Upper lobe of left lung (tissue), 6 donors: ENCODE measurements around the gene SLC32A1. TPM values are rescaled to one million over a fixed set of nuclear protein-coding genes. Genes with fewer than 3 reads are reported as not detected.
A peak's percentile ranks its signal among the peaks of the same experiment; 100 is the strongest.

ENCODE experiments used
- ATAC-seq, 2 donors: fragments of 200-7000 bp; cut with Tn5 transposase; one replicate each; pipeline ENCODE4 v1.9.1; 2022; ENCODE audit warnings: mild to moderate bottlenecking in 2 of 2, moderate library complexity in 2 of 2; ENCODE audit not compliant: low FRiP score in 2 of 2
- DNase-seq, 2 donors: peaks; one replicate each; pipeline ENCODE4 v3.0.0-alpha.2; 2019 to 2020
- H3K27ac ChIP-seq, 4 donors: fragments of 200-600 bp; sonication (generic); one replicate each; pipeline ENCODE4 v1.5.1; 2016 to 2019
- H3K27me3 ChIP-seq, 4 donors: fragments of 200-600 bp; sonication (generic); one replicate each; pipeline ENCODE4 v1.5.1; 2017 to 2019
- H3K36me3 ChIP-seq, 4 donors: fragments of 200-600 bp; sonication (generic); one replicate each; pipeline ENCODE4 v1.5.1; 2016 to 2019
- H3K4me1 ChIP-seq, 4 donors: fragments of 200-600 bp; sonication (generic); one replicate each; pipeline ENCODE4 v1.5.1; 2018 to 2019
- H3K4me3 ChIP-seq, 4 donors: fragments of 200-600 bp; sonication (generic); one replicate each; pipeline ENCODE4 v1.5.1; 2017 to 2019; ENCODE audit warnings: mild to moderate bottlenecking in 2 of 4, moderate library complexity in 1 of 4
- H3K9me3 ChIP-seq, 4 donors: fragments of 200-600 bp; sonication (generic); one replicate each; pipeline ENCODE4 v1.5.1; 2018 to 2019
- CTCF ChIP-seq, 6 experiments: fragments of 450-650 bp in 4 of 6; fragments of 200-600 bp in 2 of 6; sonication (generic) in 2 of 6; IDR thresholded peaks; one replicate each; pipeline ENCODE4 v1.5.1; 2016 to 2019; ENCODE audit warnings: antibody characterized with exemption in 6 of 6
- EP300 ChIP-seq, 4 donors: sonication (generic); formaldehyde crosslinking; IDR thresholded peaks; one replicate each; pipeline ENCODE4 v1.5.1; 2017; ENCODE audit warnings: antibody characterized with exemption in 4 of 4, control low read depth in 2 of 4
- POLR2A ChIP-seq, 4 donors: fragments of 450-650 bp; IDR thresholded peaks; one replicate each; pipeline ENCODE4 v1.5.1; 2016 to 2017; ENCODE audit warnings: antibody characterized with exemption in 4 of 4, mild to moderate bottlenecking in 2 of 4
- POLR2AphosphoS5 ChIP-seq, 2 donors: sonication (generic); formaldehyde crosslinking; IDR thresholded peaks; one replicate each; pipeline ENCODE4 v1.5.1; 2017; ENCODE audit warnings: antibody characterized with exemption in 2 of 2
- WGBS, 2 donors: methylation state at CpG; one replicate each; pipeline ENCODE4 v1.1.5; 2017 to 2018; 5-methylcytosine and 5-hydroxymethylcytosine counted together
- total RNA-seq, 6 donors: library from RNA; depleted of rRNA in 4 of 6; stranded (reverse); fragments of >200 nt in 4 of 6; gene quantifications; one replicate each; pipeline versions ENCODE4 v1.1.0 to v1.2.1, GENCODE V29; 2016 to 2021
- donor health status: DM: no; HTN: no; CAD: no; lungs with moderate emphysema.
- donor health status: DM: no; HTN: yes; CAD: no; lungs with severe emphysema.

SLC32A1 gene
- total RNA-seq, 6 donors from 2014 or later = not detected

- 96 to 97% methylated on average over 3 of the region's 3 CpGs for WGBS, 2 donors
- no peak overlapping the region for H3K4me3 ChIP-seq
- TF ChIP-seq POLR2A (IDR thresholded peaks at IDR 0.05) = no peak
- no peak for TF ChIP-seq POLR2AphosphoS5 (IDR thresholded peaks at IDR 0.05)
- no peak for TF ChIP-seq CTCF (IDR thresholded peaks at IDR 0.05)
- no peak for TF ChIP-seq EP300 (IDR thresholded peaks at IDR 0.05)
- H3K27ac ChIP-seq = no peak overlapping the region
- ATAC-seq = no peak
- H3K4me1 ChIP-seq = no peaks in the 10 kb centered on the region
- DNase-seq = no peak
- H3K27me3 ChIP-seq = no peaks in the 10 kb centered on the region
- peaks cover 15 to 94% (median 73%) of the 10 kb centered on the region in 4 donors for H3K36me3 ChIP-seq
- H3K9me3 ChIP-seq = no peaks in the 10 kb centered on the region
These were observed 46.3 kb downstream of the SLC32A1 start for GRCh38 chr20:38770546-38770945.

DNA sequence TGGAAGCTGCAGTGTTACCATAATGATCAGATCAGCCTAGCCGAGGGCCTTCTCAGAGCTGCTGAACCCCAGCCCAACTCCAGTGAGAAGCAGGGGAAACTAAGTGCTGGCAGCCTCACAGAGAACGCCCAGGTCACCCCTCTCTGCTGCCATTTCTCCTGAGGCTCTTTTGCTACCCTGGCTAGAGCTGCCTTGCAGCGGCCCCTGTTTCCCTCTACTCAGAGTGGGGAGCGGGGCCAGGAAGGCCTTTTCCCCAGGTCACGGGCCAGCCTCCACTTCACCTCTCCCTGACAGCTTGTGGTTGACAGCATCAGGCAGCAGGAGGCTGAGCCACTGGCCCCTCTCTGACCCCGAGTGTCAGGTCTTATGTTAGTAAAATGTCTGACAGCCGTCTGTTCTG, 46.7 kb downstream of the SLC32A1 start:
- Histone ChIP-seq H3K27ac (no peak overlapping the region), H3K4me3 (no peak overlapping the region), H3K27me3 (no peaks in the 10 kb centered on the region), H3K9me3 (no peaks in the 10 kb centered on the region), H3K36me3 (peaks cover 15 to 90% (median 69%) of the 10 kb centered on the region in 4 donors), H3K4me1 (no peaks in the 10 kb centered on the region)
- DNase-seq (no peak), ATAC-seq (peak in 1 of 2 donors; percentile 61)
- 80 to 84% methylated on average over 1 to 7 of the region's 7 CpGs for WGBS, 2 donors
- TF ChIP-seq POLR2AphosphoS5 (IDR thresholded peaks at IDR 0.05) (no peak), EP300 (IDR thresholded peaks at IDR 0.05) (no peak), CTCF (IDR thresholded peaks at IDR 0.05) (no peak), POLR2A (IDR thresholded peaks at IDR 0.05) (no peak)

DNA sequence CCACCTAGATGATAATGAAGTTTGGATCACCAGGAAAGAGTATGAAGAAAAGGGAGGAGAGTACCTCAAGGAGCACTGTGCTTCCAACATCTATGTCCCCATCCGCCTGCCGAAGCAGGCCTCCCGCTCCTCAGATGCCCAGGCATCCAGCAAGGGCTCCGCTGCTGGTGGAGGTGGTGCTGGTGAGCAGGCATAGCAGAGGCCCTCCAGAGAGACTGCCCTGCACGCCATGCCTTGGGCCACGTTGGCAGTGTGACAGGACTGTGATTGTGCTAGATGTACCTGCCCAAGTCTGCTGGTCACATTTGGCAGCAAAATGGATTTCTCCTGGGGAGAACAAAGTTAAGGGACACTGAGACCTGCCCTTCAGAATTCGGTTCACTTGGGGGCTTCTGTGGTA, 47.3 kb downstream of the SLC32A1 start:
- no peaks in the 10 kb centered on the region for H3K27me3 ChIP-seq
- 91 to 95% methylated on average over 6 to 7 of the region's 7 CpGs for WGBS, 2 donors
- H3K9me3 ChIP-seq = no peaks in the 10 kb centered on the region
- ATAC-seq (no peak), DNase-seq (no peak)
- H3K27ac ChIP-seq = no peak overlapping the region
- H3K4me3 ChIP-seq = no peak overlapping the region
- no peak for TF ChIP-seq EP300 (IDR thresholded peaks at IDR 0.05)
- no peak for TF ChIP-seq POLR2A (IDR thresholded peaks at IDR 0.05)
- TF ChIP-seq CTCF (IDR thresholded peaks at IDR 0.05) = no peak
- TF ChIP-seq POLR2AphosphoS5 (IDR thresholded peaks at IDR 0.05) = no peak
- peaks cover 15 to 84% (median 65%) of the 10 kb centered on the region in 4 donors for H3K36me3 ChIP-seq
- H3K4me1 ChIP-seq = no peaks in the 10 kb centered on the region

DNA sequence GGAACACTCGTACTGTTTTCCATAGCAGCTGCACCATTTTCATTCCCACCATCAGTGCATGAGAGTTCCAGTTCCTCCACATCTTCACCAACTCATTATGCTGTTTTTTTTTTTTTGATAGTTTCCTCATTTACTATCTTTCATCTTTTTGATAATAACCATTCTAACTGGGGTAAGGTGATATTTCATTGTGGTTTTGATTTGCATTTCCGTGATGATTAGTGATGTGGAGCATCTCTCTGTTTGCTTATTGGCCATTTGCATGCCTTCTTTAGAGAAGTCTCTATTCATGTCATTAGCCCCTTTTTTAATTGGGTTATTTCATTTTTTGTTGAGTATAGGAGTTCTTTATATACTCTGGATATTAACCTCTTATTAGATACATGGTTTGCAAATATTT, 49.9 kb downstream of the SLC32A1 start:
- ATAC-seq = no peak
- TF ChIP-seq EP300 (IDR thresholded peaks at IDR 0.05) = no peak
- TF ChIP-seq POLR2AphosphoS5 (IDR thresholded peaks at IDR 0.05) = no peak
- no peak for TF ChIP-seq CTCF (IDR thresholded peaks at IDR 0.05)
- Histone ChIP-seq H3K36me3 (peaks cover 15 to 58% (median 45%) of the 10 kb centered on the region in 4 donors), H3K27me3 (no peaks in the 10 kb centered on the region), H3K4me3 (no peak overlapping the region), H3K4me1 (no peaks in the 10 kb centered on the region), H3K27ac (no peak overlapping the region), H3K9me3 (no peaks in the 10 kb centered on the region)
- no peak for DNase-seq
- WGBS, 2 donors = 61 to 97% methylated on average over 2 of the region's 2 CpGs

GRCh38 chr20:38776363-38776762, 52.1 kb downstream of the SLC32A1 start:
- 91 to 95% methylated on average over 11 of the region's 11 CpGs for WGBS, 2 donors
- no peaks in the 10 kb centered on the region for H3K9me3 ChIP-seq
- no peaks in the 10 kb centered on the region for H3K4me1 ChIP-seq
- ATAC-seq = no peak
- H3K27ac ChIP-seq = no peak overlapping the region
- no peak for TF ChIP-seq POLR2AphosphoS5 (IDR thresholded peaks at IDR 0.05)
- TF ChIP-seq EP300 (IDR thresholded peaks at IDR 0.05) = no peak
- TF ChIP-seq CTCF (IDR thresholded peaks at IDR 0.05) = no peak
- TF ChIP-seq POLR2A (IDR thresholded peaks at IDR 0.05) = no peak
- H3K4me3 ChIP-seq = no peak overlapping the region
- H3K27me3 ChIP-seq = no peaks in the 10 kb centered on the region
- H3K36me3 ChIP-seq = peaks cover 15 to 36% (median 30%) of the 10 kb centered on the region in 4 donors
- no peak for DNase-seq
